GDM1 (cell line): ENCODE measurements around the gene ZNF92.
"Not testable (repeated sequence)": the region's sequence is repeated elsewhere in the genome, so short reads cannot be mapped to it uniquely, and the experiment has no call there.

Experiments
- DNase-seq: peaks from one replicate; lab custom pipeline; 2025; lab: John Stamatoyannopoulos, UW

ZNF92 gene

GRCh38 chr7:65373608-65374351, at the start of gene ZNF92:
TSS of gene ZNF92 (plus strand) at chr7:65373855. CDS start at chr7:65373998, 143 bp downstream.
- DNase-seq = peak; percentile 92

- no peak for DNase-seq
These were observed 47.7 kb upstream of the ZNF92 start for GRCh38 chr7:65325793-65326432.

- DNase-seq = no peak
These were observed 35.3 kb upstream of the ZNF92 start for GRCh38 chr7:65338346-65338745.

GRCh38 chr7:65339257-65339656, 34.4 kb upstream of the ZNF92 start:
- DNase-seq = no peak

GRCh38 chr7:65342723-65343629, 30.7 kb upstream of the ZNF92 start:
- no peak for DNase-seq

GRCh38 chr7:65344541-65344940, 29.1 kb upstream of the ZNF92 start:
- not testable (repeated sequence) for DNase-seq

GRCh38 chr7:65354263-65354662, 19.4 kb upstream of the ZNF92 start:
- DNase-seq = no peak

- DNase-seq = no peak
These were observed 3.8 kb upstream of the ZNF92 start for GRCh38 chr7:65369843-65370242.

- no peak for DNase-seq
These were observed 2.2 kb upstream of the ZNF92 start for GRCh38 chr7:65371468-65371867.

GRCh38 chr7:65379318-65379717, 5.7 kb downstream of the ZNF92 start:
- DNase-seq = no peak

- DNase-seq = no peak
These were observed 8.1 kb downstream of the ZNF92 start for GRCh38 chr7:65381742-65382141.

GRCh38 chr7:65382452-65382851, 8.8 kb downstream of the ZNF92 start:
- no peak for DNase-seq

GRCh38 chr7:65387891-65388290, 14.2 kb downstream of the ZNF92 start:
- no peak for DNase-seq

GRCh38 chr7:65390588-65390987, 16.9 kb downstream of the ZNF92 start:
- no peak for DNase-seq

- no peak for DNase-seq
These were observed 24.1 kb downstream of the ZNF92 start for GRCh38 chr7:65397730-65398142.

GRCh38 chr7:65398671-65399070, 25.0 kb downstream of the ZNF92 start:
- not testable (repeated sequence) for DNase-seq

GRCh38 chr7:65399101-65399500, 25.4 kb downstream of the ZNF92 start:
- DNase-seq = not testable (repeated sequence)

- DNase-seq = no peak
These were observed 30.4 kb downstream of the ZNF92 start for GRCh38 chr7:65404020-65404419.

GRCh38 chr7:65406706-65407105, 33.1 kb downstream of the ZNF92 start:
- not testable (repeated sequence) for DNase-seq

- no peak for DNase-seq
These were observed 35.7 kb downstream of the ZNF92 start for GRCh38 chr7:65409363-65409762.

GRCh38 chr7:65411249-65411648, 37.6 kb downstream of the ZNF92 start:
- no peak for DNase-seq

GRCh38 chr7:65422670-65423069, 49.0 kb downstream of the ZNF92 start:
- DNase-seq = no peak

- DNase-seq = not testable (repeated sequence)
These were observed 49.6 kb downstream of the ZNF92 start for GRCh38 chr7:65423286-65423685.
